ENCODE results near the gene JAG2.

- no peak for TF ChIP-seq CTCF (IDR thresholded peaks at IDR 0.05)
- no peak for TF ChIP-seq POLR2A (IDR thresholded peaks at IDR 0.05)
- no peak for TF ChIP-seq POLR2AphosphoS5 (IDR thresholded peaks at IDR 0.05)
Observed at GRCh38 chr14:105187116-105187515, 18.5 kb upstream of the JAG2 start.

Data from breast epithelium (tissue), 3 donors.